Transverse colon (tissue), 4 donors: Measurements from ENCODE around the gene SIRPB2.

Experiments
- CTCF ChIP-seq, 5 experiments: fragments of 200-600 bp in 3 of 5; fragments of 450-650 bp in 2 of 5; sonication (generic) in 3 of 5; IDR thresholded peaks; 1 replicate in 2 of 5; 2 replicates in 3 of 5; pipeline ENCODE4 v1.5.1; 2016 to 2017; ENCODE audit warnings: antibody characterized with exemption in 5 of 5, inconsistent platforms in 3 of 5, mild to moderate bottlenecking in 2 of 5, moderate library complexity in 1 of 5
- EP300 ChIP-seq: sonication (generic); formaldehyde crosslinking; IDR thresholded peaks from one replicate; pipeline ENCODE4 v1.6.1; 2017; ENCODE audit warnings: antibody characterized with exemption, low read depth
- POLR2A ChIP-seq: fragments of 450-650 bp; IDR thresholded peaks from one replicate; pipeline ENCODE4 v1.6.1; 2016; ENCODE audit warnings: antibody characterized with exemption, mild to moderate bottlenecking, moderate library complexity
- POLR2AphosphoS5 ChIP-seq, 3 donors: sonication (generic); formaldehyde crosslinking; IDR thresholded peaks; one replicate each; pipeline ENCODE4 v1.6.1; 2016; ENCODE audit warnings: antibody characterized with exemption in 3 of 3

DNA sequence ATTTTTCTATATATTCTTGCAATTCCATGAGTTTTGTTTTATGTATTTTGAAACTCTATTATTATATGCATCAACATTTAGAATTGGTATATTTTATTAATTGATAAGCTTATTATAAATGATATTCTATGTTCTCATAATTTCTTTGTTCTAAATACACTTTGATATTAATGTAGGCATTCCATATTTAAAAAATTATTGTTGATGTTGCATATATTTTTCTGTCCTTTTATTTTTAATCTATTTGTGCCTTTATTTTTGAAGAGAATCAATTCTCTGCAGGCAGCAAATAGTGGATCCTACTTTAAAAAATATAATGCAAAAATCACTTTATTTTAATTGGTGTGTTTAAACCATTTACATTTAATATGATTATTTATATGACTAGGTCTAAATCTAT, 36.7 kb upstream of the SIRPB2 start:
- no peak for TF ChIP-seq CTCF (IDR thresholded peaks at IDR 0.05)
- no peak for TF ChIP-seq POLR2AphosphoS5 (IDR thresholded peaks at IDR 0.05)
- TF ChIP-seq EP300: no peak
- no peak for TF ChIP-seq POLR2A
